NCI-H510A (cell line): ENCODE results near the gene DNM1.

ENCODE experiments used
- DNase-seq: peaks from one replicate; lab custom pipeline; 2025; lab: John Stamatoyannopoulos, UW

Gene DNM1

GRCh38 chr9:128250839-128251731 lies 47.9 kb downstream of the DNM1 start:
- DNase-seq = no peak

- no peak for DNase-seq
Measured at GRCh38 chr9:128251732-128252100, 48.5 kb downstream of the DNM1 start.

- DNase-seq = no peak
Measured at GRCh38 chr9:128252317-128253139, 49.3 kb downstream of the DNM1 start.

GRCh38 chr9:128253140-128253990 lies 50.2 kb downstream of the DNM1 start:
- no peak for DNase-seq

GRCh38 chr9:128253991-128254346 lies 50.8 kb downstream of the DNM1 start:
- no peak for DNase-seq

- no peak for DNase-seq
Measured at GRCh38 chr9:128254362-128254761, 51.2 kb downstream of the DNM1 start.

- peak; percentile 37 for DNase-seq
Measured at GRCh38 chr9:128254855-128255759, 51.9 kb downstream of the DNM1 start.

GRCh38 chr9:128257086-128257825 lies 54.1 kb downstream of the DNM1 start:
- no peak for DNase-seq

GRCh38 chr9:128257907-128258306 lies 54.7 kb downstream of the DNM1 start:
- DNase-seq = no peak

GRCh38 chr9:128258326-128258725 lies 55.1 kb downstream of the DNM1 start:
- DNase-seq = no peak

- no peak for DNase-seq
Measured at GRCh38 chr9:128259156-128259555, 56.0 kb downstream of the DNM1 start.

- DNase-seq = no peak
Measured at GRCh38 chr9:128260340-128260739, 57.2 kb downstream of the DNM1 start.

GRCh38 chr9:128262687-128263086 lies 59.5 kb downstream of the DNM1 start:
- DNase-seq = no peak

GRCh38 chr9:128265348-128265847 lies 62.2 kb downstream of the DNM1 start:
- DNase-seq = no peak

- no peak for DNase-seq
Measured at GRCh38 chr9:128266868-128267590, 63.9 kb downstream of the DNM1 start.

GRCh38 chr9:128271112-128271511 lies 67.9 kb downstream of the DNM1 start:
- DNase-seq = no peak

GRCh38 chr9:128271512-128271911 lies 68.3 kb downstream of the DNM1 start:
- DNase-seq = no peak

GRCh38 chr9:128274245-128274644 lies 71.1 kb downstream of the DNM1 start:
- no peak for DNase-seq

GRCh38 chr9:128275198-128276007 lies 72.2 kb downstream of the DNM1 start, which contains the start of gene GOLGA2:
Gene GOLGA2 (minus strand): TSS chr9:128276007. CDS start chr9:128275976, 31 bp downstream.
- peak; percentile 64 for DNase-seq
